Germinal center (tissue), 1 donor: ENCODE measurements around the gene PSMC2.
"Not testable (repeated sequence)": the region's sequence is repeated elsewhere in the genome, so short reads cannot be mapped to it uniquely, and the experiment has no call there.

Experiments used
- DNase-seq: peaks from one replicate; pipeline ENCODE4 v3.0.0; 2012; ENCODE audit warnings: mixed read lengths, low spot score

The PSMC2 gene

GRCh38 chr7:103379270-103379975 lies 32.0 kb downstream of the PSMC2 start:
- DNase-seq: peak; percentile 9

DNA sequence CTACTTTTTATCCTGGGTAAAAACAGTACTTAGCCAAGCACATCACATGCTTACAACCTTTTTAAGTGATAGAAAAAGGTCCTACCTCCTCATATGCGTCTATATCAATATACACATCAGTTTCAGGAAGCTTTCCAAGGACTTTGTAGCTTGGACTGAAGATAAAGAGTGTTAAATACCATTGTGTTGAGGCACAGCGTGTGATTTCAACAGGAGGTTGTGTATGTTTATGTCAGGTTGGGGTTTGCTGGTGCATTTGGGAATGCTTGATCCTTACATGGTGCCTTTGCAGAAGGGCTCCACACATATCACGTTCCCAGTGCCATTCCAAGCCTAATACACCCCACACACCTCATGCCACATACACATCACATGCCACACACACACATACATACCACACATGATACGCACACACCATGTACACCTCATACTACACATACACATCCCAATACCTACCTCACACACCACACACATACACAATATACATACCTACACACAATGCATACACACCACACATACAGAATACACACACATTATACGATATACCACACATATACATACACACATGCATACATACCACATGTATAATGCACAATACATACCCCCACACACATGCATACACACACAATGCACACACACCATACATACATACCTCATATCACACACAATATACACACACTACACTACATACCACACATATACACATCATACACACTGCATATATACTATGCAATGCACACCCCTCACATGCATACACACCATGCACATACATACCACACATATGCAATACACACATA lies 33.1 kb downstream of the PSMC2 start:
- DNase-seq: no peak

GRCh38 chr7:103381280-103382031 lies 34.0 kb downstream of the PSMC2 start:
- DNase-seq: no peak

DNA sequence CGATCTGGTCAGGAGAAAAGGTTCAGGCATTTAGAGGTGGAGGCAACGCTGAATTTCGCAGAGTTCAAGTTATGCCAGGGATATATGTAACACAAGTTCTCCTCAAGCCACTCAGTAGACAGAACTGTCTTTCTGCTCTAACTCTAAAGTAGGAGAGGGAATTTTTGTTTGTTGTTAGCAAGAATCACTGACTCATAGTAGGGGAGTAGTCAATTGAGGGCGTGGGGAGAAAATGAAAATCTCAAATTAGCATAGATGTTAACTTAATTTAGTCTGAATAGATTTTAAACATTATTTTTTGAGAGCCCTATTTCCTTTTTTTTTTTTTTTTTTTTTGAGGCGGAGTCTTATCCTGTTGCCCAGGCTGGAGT lies 34.6 kb downstream of the PSMC2 start:
- DNase-seq: no peak

- DNase-seq: no peak
Observed at GRCh38 chr7:103387242-103387641, 39.8 kb downstream of the PSMC2 start.

GRCh38 chr7:103388469-103389140 lies 41.2 kb downstream of the PSMC2 start:
- no peak for DNase-seq

GRCh38 chr7:103389263-103389662 lies 41.8 kb downstream of the PSMC2 start:
- no peak for DNase-seq

GRCh38 chr7:103391150-103391549 lies 43.7 kb downstream of the PSMC2 start:
- no peak for DNase-seq

DNA sequence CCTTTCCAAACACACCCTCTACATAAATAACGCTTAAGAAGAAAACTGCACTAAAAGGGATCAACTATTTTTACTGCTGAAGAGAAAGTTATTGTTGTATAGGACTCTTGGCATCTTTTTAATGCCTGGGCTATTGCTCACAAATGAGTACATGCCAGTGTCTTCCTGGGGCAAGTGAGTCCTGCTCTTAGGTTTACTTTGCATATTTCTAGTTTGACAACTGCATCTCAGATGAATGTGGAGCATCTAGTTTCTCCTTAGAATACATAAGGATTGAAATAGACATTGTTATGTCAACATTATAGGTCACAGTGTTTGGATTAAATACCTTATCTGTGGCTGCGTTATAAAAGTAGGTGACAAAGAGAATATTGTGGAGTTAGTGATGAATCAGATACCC lies 44.5 kb downstream of the PSMC2 start:
- DNase-seq: no peak

- no peak for DNase-seq
Observed at GRCh38 chr7:103394566-103394965, 47.1 kb downstream of the PSMC2 start.

GRCh38 chr7:103395071-103395470 lies 47.6 kb downstream of the PSMC2 start:
- DNase-seq: no peak

- no peak for DNase-seq
Observed at GRCh38 chr7:103396471-103396870, 49.0 kb downstream of the PSMC2 start.

- no peak for DNase-seq
Observed at GRCh38 chr7:103398483-103399127, 51.2 kb downstream of the PSMC2 start.

- not testable (repeated sequence) for DNase-seq
Observed at GRCh38 chr7:103399687-103400086, 52.2 kb downstream of the PSMC2 start.

- DNase-seq: not testable (repeated sequence)
Observed at GRCh38 chr7:103405789-103406613, 58.6 kb downstream of the PSMC2 start.

DNA sequence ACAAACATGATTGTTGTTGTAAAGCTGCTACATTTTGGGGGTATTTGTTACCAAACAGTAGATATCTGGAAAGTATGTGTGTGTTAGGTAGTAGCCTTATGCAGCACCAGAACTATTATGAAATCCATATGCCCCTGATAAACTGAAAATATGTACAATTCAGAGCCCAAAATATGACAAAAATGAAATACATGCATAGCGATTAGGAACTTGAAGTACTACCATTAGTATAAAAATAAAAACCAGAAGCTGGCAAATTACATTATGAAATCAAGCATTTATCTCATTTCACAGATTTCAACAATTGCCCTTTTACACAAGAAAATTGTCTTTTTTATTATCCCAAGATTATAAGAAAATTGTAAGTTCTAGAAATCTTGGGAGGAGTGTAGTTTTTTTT lies 64.7 kb downstream of the PSMC2 start:
- DNase-seq: no peak

DNA sequence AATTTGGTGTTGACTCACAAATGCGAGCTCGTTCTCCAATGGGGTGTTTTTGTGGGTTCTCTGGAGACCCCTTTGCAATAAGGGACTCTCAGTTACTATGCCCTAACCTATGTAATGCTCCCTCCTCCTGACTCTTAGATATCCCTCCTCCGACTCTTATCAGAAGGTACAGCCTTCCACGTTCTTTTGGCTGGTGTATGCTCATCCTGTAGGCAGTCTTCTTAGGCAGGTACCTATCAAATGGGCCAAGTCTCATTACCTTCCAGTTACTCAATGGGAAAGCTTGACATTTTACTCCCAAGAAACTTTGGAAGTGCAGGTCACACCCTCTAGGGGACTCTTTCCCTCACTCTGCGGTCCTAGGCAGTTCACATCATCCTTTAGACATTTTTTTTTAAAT lies 66.0 kb downstream of the PSMC2 start:
- DNase-seq: no peak

DNA sequence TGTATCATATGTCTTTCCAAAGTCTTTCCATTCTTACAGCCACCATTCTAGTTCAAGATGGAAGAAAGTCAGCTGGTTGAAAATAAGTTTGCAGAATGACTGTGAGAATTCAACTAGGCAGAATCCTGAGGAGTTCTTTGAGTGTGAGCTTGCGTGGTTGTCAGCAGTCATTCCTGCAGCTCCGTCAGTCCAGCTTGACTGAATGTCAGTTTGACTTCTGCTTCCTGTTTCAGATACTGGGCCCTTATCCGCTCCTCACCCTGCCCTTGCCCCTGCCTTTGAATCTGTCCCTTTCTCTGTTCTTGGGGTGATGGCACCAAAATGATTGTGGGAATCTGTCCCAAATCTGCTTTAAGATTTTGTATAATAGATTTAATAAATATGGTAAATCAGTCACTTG lies 70.8 kb downstream of the PSMC2 start:
- DNase-seq: no peak
